Prostate gland (tissue), 2 donors: ENCODE results near the gene SRPRB. TPM values are rescaled to one million over a fixed set of nuclear protein-coding genes. Genes with fewer than 3 reads are reported as not detected.
A peak's percentile ranks its signal among the peaks of the same experiment; 100 is the strongest.

Source experiments
- DNase-seq: peaks from one replicate; pipeline ENCODE4 v3.0.0-alpha.2; 2019; ENCODE audit warnings: low spot score
- H3K27ac ChIP-seq, 2 donors: fragments of 200-600 bp; sonication (generic); 2 replicates each; pipeline ENCODE4 v1.5.1; 2017 to 2019
- H3K27me3 ChIP-seq: fragments of 200-600 bp; sonication (generic); replicated peaks from 2 replicates; pipeline ENCODE4 v1.5.1; 2019; ENCODE audit not compliant: insufficient read depth
- H3K36me3 ChIP-seq, 2 donors: fragments of 200-600 bp; sonication (generic); 1 replicate in 1 of 2; 2 replicates in 1 of 2; pipeline versions ENCODE4 v1.5.1 to v1.8.1; 2017 to 2019
- H3K4me1 ChIP-seq: fragments of 200-600 bp; sonication (generic); replicated peaks from 2 replicates; pipeline ENCODE4 v1.5.1; 2019
- H3K4me3 ChIP-seq, 2 donors: fragments of 200-600 bp; sonication (generic); 2 replicates each; pipeline ENCODE4 v1.5.1; 2017 to 2019
- H3K9me3 ChIP-seq: fragments of 200-600 bp; sonication (generic); 2 replicates; pipeline ENCODE4 v1.5.1; 2017
- CTCF ChIP-seq, 4 experiments: fragments of 200-600 bp in 2 of 4; fragments of 450-650 bp in 2 of 4; sonication (generic) in 2 of 4; IDR thresholded peaks; 1 replicate in 3 of 4; 2 replicates in 1 of 4; pipeline ENCODE4 v1.5.1; 2016 to 2019; ENCODE audit warnings: antibody characterized with exemption in 4 of 4, mild to moderate bottlenecking in 2 of 4, moderate library complexity in 2 of 4
- POLR2A ChIP-seq: fragments of 450-650 bp; IDR thresholded peaks from one replicate; pipeline ENCODE4 v1.6.1; 2016; ENCODE audit warnings: antibody characterized with exemption, mild to moderate bottlenecking
- POLR2AphosphoS5 ChIP-seq: sonication (generic); formaldehyde crosslinking; IDR thresholded peaks from one replicate; pipeline ENCODE4 v1.6.1; 2017; ENCODE audit warnings: antibody characterized with exemption
- WGBS: methylation state at CpG from one replicate; pipeline ENCODE4 v1.1.5; 2018; 5-methylcytosine and 5-hydroxymethylcytosine counted together
- intact Hi-C: fragments of 100-400 bp; cut with DNase I; formaldehyde crosslinking; loops from one replicate; pipeline ENCODE4 v1.14.2; 2022
- total RNA-seq, 2 donors: library from RNA; depleted of rRNA; stranded (reverse); fragments of >200 nt; gene quantifications; one replicate each; pipeline ENCODE4 v1.1.0, GENCODE V29; 2016

The SRPRB gene
- total RNA-seq, 2 donors from 2014 or later, result 25.5 to 29.1 TPM

GRCh38 chr3:133803469-133803868 is 2.1 kb upstream of the SRPRB start:
- H3K27me3 ChIP-seq, result no peaks in the 10 kb centered on the region
- no peaks in the 10 kb centered on the region for H3K4me1 ChIP-seq
- no peak for DNase-seq
- intact Hi-C loops, result loop anchor here (10.0 kb wide), 1 partner anchor 139 kb away; the partner anchor contains the start of gene TOPBP1
- H3K9me3 ChIP-seq, result no peaks in the 10 kb centered on the region
- no peak for TF ChIP-seq POLR2A
- TF ChIP-seq POLR2AphosphoS5, result no peak
- no peak for TF ChIP-seq CTCF (IDR thresholded peaks at IDR 0.05)
- WGBS, result 94% methylated on average over 5 of the region's 5 CpGs
- H3K36me3 ChIP-seq, result no peaks in the 10 kb centered on the region
- H3K27ac ChIP-seq, result no peak overlapping the region
- H3K4me3 ChIP-seq, result no peak overlapping the region

GRCh38 chr3:133804896-133805295 is 719 bp upstream of the SRPRB start:
- TF ChIP-seq POLR2AphosphoS5 (no peak), POLR2A (no peak), CTCF (IDR thresholded peaks at IDR 0.05) (no peak)
- no peaks in the 10 kb centered on the region for H3K36me3 ChIP-seq
- H3K4me1 ChIP-seq, result no peaks in the 10 kb centered on the region
- intact Hi-C loops, result loop anchor here (10.0 kb wide), 1 partner anchor 140 kb away; the partner anchor contains the start of gene TOPBP1
- no peaks in the 10 kb centered on the region for H3K27me3 ChIP-seq
- WGBS, result 33% methylated on average over 4 of the region's 4 CpGs
- peak overlapping the region in 1 of 2 donors; percentile 55 for H3K4me3 ChIP-seq
- no peaks in the 10 kb centered on the region for H3K9me3 ChIP-seq
- DNase-seq, result no peak
- no peak overlapping the region for H3K27ac ChIP-seq

GRCh38 chr3:133805384-133805701 is 272 bp upstream of the SRPRB start:
- H3K27ac ChIP-seq, result peak overlapping the region; percentile 16 to 31

GRCh38 chr3:133812872-133813271 is 7.3 kb downstream of the SRPRB start:
- intact Hi-C loops, result loop anchor here (10.0 kb wide), 1 partner anchor 672 kb away; the partner anchor contains the start of genes ANAPC13 and CEP63

More at GRCh38 chr3:133805384-133805701, 272 bp upstream of the SRPRB start:
- Histone ChIP-seq H3K36me3 (no peaks in the 10 kb centered on the region), H3K4me3 (peak overlapping the region; percentile 55 to 62), H3K9me3 (no peaks in the 10 kb centered on the region), H3K27me3 (no peaks in the 10 kb centered on the region), H3K4me1 (no peaks in the 10 kb centered on the region)
- WGBS, result 6% methylated on average over 15 of the region's 15 CpGs
- TF ChIP-seq CTCF (IDR thresholded peaks at IDR 0.05), result no peak
- TF ChIP-seq POLR2AphosphoS5, result no peak
- no peak for TF ChIP-seq POLR2A
- intact Hi-C loops, result loop anchor here (10.0 kb wide), 1 partner anchor 141 kb away; the partner anchor contains the start of gene TOPBP1
- DNase-seq, result no peak

More at GRCh38 chr3:133812872-133813271, 7.3 kb downstream of the SRPRB start:
- no peaks in the 10 kb centered on the region for H3K4me1 ChIP-seq
- H3K27ac ChIP-seq, result no peak overlapping the region
- no peaks in the 10 kb centered on the region for H3K9me3 ChIP-seq
- no peaks in the 10 kb centered on the region for H3K36me3 ChIP-seq
- WGBS, result 85% methylated on average over 1 of the region's 1 CpG
- no peak for DNase-seq
- H3K27me3 ChIP-seq, result no peaks in the 10 kb centered on the region
- no peak overlapping the region for H3K4me3 ChIP-seq
- TF ChIP-seq POLR2A (no peak), CTCF (IDR thresholded peaks at IDR 0.05) (no peak)
